ENCODE data around the gene OR51E1. TPM values are rescaled to one million over a fixed set of nuclear protein-coding genes. Genes with fewer than 3 reads are reported as not detected.

OR51E1 gene
- total and polyA plus RNA-seq, 9 of the 15 experiments (the other 6 are each of a cell fraction or from before 2014, with no cell fraction given) = 0.03 to 0.04 TPM; not detected in 7

DNA sequence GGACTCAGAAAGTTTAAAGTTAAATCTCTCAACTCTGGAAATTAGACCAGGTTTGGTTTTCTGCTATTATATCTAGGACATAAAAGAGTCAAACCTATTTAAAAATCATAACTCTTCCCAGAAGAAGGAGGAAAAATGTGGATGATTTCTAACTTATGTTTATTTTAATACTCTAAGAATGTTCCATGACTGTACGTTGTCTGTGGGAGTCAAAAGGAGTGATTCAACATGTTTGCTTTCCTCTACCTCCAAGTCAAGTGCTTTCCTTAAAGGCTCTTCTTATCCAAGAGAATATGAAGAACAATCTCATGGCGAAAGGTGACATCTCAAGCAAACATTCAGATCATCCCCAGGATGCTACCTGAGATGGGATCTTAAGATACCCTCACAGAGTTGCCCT, 21.6 kb downstream of the OR51E1 start:
- ChIA-PET CTCF (ENCODE audit: low intra/inter-chr PET ratio) (no interaction called here), POLR2A (no interaction called here)
- no peaks in the 10 kb centered on the region for H3K9me1 ChIP-seq (ENCODE audit: control insufficient read depth, insufficient read depth, low read length)
- H3K9me3 ChIP-seq (replicated peaks; ENCODE audit: control insufficient read depth, insufficient read depth, low read depth, low read length) = no peaks in the 10 kb centered on the region
- FAIRE-seq (no peak), DNase-seq (ENCODE audit: extremely low read depth in 1 of 4, low spot score in 3 of 4) (no peak), ATAC-seq (no peak)
- H3K4me2 ChIP-seq (ENCODE audit: insufficient read depth, low read length) = no peak overlapping the region
- no peak overlapping the region for H3K27ac ChIP-seq (ENCODE audit: extremely low read depth, low read depth, low read length)
- intact Hi-C loops (cut with micrococcal nuclease) (no loop called here), in situ Hi-C loops (cut with MboI) (no loop called here)
- no peak overlapping the region for H3K4me3 ChIP-seq
- H3K9ac ChIP-seq (ENCODE audit: insufficient read depth in 1 of 2, low read depth in 2 of 2, low read length in 2 of 2) = no peak overlapping the region
- no peaks in the 10 kb centered on the region for H3K79me2 ChIP-seq (ENCODE audit: control insufficient read depth, insufficient read depth, low read length)
- no TSS peak for BruUV-seq (replicated peaks)
- no peak overlapping the region for H2AFZ ChIP-seq (ENCODE audit: low read depth, low read length)
- no peaks in the 10 kb centered on the region; a peak in 1 of 5 replicates for H3K4me1 ChIP-seq (replicated peaks in 1 of 2; ENCODE audit: control insufficient read depth in 2 of 2, insufficient read depth in 2 of 2, low read length in 2 of 2)
- WGBS (ENCODE audit: insufficient coverage, low coverage, missing lambda C conversion rate) = 27% methylated on average over 2 of the region's 2 CpGs
- H3K27me3 ChIP-seq (ENCODE audit: control insufficient read depth in 2 of 2, insufficient read depth in 2 of 2, low read length in 2 of 2) = no peaks in the 10 kb centered on the region
- no peaks in the 10 kb centered on the region for H4K20me1 ChIP-seq (replicated peaks; ENCODE audit: control insufficient read depth, insufficient read depth, low read length)
- H3K36me3 ChIP-seq (ENCODE audit: control insufficient read depth, insufficient read depth, low read length) = no peaks in the 10 kb centered on the region
- TF ChIP-seq ESRRA (IDR thresholded peaks at IDR 0.05; ENCODE audit: borderline replicate concordance, low read depth) (no peak), SIN3A (IDR thresholded peaks at IDR 0.05; ENCODE audit: borderline replicate concordance in 2 of 2, control insufficient read depth in 1 of 2, low read depth in 2 of 2, low read length in 2 of 2) (no peak), NONO (IDR thresholded peaks at IDR 0.05; ENCODE audit: low read depth in 2 of 2, low read length in 1 of 2) (no peak), ZNF165 (CRISPR knock-in tag; IDR thresholded peaks at IDR 0.05; ENCODE audit: borderline replicate concordance) (no peak), BRD4 (IDR thresholded peaks at IDR 0.05) (no peak), CBX1 (IDR thresholded peaks at IDR 0.05; ENCODE audit: low read depth) (no peak), ZNF121 (CRISPR knock-in tag; conservative IDR thresholded peaks at IDR 0.05) (no peak), TCF3 (CRISPR knock-in tag; IDR thresholded peaks at IDR 0.05) (no peak), HNRNPUL1 (IDR thresholded peaks at IDR 0.05; ENCODE audit: low read length) (no peak), CBX5 (IDR thresholded peaks at IDR 0.05; ENCODE audit: borderline replicate concordance, low read depth) (no peak), FOXA3 (CRISPR knock-in tag; conservative IDR thresholded peaks at IDR 0.05 in 1 of 2, IDR thresholded peaks at IDR 0.05 in 1 of 2) (no peak), ZNF24 (IDR thresholded peaks at IDR 0.05) (no peak), ZKSCAN1 (IDR thresholded peaks at IDR 0.05; ENCODE audit: low read depth, low read length) (no peak)
- TF ChIP-seq, protein P1, sequence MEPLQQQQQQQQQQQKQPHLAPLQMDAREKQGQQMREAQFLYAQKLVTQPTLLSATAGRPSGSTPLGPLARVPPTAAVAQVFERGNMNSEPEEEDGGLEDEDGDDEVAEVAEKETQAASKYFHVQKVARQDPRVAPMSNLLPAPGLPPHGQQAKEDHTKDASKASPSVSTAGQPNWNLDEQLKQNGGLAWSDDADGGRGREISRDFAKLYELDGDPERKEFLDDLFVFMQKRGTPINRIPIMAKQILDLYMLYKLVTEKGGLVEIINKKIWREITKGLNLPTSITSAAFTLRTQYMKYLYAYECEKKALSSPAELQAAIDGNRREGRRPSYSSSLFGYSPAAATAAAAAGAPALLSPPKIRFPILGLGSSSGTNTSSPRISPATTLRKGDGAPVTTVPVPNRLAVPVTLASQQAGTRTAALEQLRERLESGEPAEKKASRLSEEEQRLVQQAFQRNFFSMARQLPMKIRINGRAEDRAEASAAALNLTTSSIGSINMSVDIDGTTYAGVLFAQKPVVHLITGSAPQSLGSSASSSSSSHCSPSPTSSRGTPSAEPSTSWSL (CRISPR knock-in tag; IDR thresholded peaks at IDR 0.05; ENCODE audit: borderline replicate concordance) = no peak
- TF ChIP-seq, protein P2, sequence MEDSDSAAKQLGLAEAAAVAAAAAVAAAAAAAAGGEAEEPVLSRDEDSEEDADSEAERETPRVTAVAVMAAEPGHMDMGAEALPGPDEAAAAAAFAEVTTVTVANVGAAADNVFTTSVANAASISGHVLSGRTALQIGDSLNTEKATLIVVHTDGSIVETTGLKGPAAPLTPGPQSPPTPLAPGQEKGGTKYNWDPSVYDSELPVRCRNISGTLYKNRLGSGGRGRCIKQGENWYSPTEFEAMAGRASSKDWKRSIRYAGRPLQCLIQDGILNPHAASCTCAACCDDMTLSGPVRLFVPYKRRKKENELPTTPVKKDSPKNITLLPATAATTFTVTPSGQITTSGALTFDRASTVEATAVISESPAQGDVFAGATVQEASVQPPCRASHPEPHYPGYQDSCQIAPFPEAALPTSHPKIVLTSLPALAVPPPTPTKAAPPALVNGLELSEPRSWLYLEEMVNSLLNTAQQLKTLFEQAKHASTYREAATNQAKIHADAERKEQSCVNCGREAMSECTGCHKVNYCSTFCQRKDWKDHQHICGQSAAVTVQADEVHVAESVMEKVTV (CRISPR knock-in tag; IDR thresholded peaks at IDR 0.05) = no peak
- TF ChIP-seq, protein P3, sequence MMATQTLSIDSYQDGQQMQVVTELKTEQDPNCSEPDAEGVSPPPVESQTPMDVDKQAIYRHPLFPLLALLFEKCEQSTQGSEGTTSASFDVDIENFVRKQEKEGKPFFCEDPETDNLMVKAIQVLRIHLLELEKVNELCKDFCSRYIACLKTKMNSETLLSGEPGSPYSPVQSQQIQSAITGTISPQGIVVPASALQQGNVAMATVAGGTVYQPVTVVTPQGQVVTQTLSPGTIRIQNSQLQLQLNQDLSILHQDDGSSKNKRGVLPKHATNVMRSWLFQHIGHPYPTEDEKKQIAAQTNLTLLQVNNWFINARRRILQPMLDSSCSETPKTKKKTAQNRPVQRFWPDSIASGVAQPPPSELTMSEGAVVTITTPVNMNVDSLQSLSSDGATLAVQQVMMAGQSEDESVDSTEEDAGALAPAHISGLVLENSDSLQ (IDR thresholded peaks at IDR 0.05) = no peak
- TF ChIP-seq, protein P4, sequence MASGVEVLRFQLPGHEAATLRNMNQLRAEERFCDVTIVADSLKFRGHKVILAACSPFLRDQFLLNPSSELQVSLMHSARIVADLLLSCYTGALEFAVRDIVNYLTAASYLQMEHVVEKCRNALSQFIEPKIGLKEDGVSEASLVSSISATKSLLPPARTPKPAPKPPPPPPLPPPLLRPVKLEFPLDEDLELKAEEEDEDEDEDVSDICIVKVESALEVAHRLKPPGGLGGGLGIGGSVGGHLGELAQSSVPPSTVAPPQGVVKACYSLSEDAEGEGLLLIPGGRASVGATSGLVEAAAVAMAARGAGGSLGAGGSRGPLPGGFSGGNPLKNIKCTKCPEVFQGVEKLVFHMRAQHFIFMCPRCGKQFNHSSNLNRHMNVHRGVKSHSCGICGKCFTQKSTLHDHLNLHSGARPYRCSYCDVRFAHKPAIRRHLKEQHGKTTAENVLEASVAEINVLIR (CRISPR knock-in tag; IDR thresholded peaks at IDR 0.05) = no peak

Measured in K562 (cell line).